Uterus (tissue), 4 donors: ENCODE data around the gene INPP4A. TPM values are rescaled to one million over a fixed set of nuclear protein-coding genes. Genes with fewer than 3 reads are reported as not detected.

Source experiments
- DNase-seq, 2 donors: peaks; one replicate each; pipeline ENCODE4 v3.0.0-alpha.2; 2019 to 2020
- H3K27ac ChIP-seq, 2 donors: fragments of 200-600 bp; sonication (generic); 1 replicate in 1 of 2; 2 replicates in 1 of 2; pipeline ENCODE4 v1.5.1; 2016 to 2018
- H3K27me3 ChIP-seq, 2 donors: fragments of 200-600 bp; sonication (generic); one replicate each; pipeline ENCODE4 v1.5.1; 2018 to 2019; ENCODE audit warnings: control low read depth in 1 of 2
- H3K36me3 ChIP-seq, 2 donors: fragments of 200-600 bp; sonication (generic); one replicate each; pipeline ENCODE4 v1.5.1; 2019; ENCODE audit warnings: control low read depth in 1 of 2
- H3K4me1 ChIP-seq, 2 donors: fragments of 200-600 bp; sonication (generic); one replicate each; pipeline ENCODE4 v1.5.1; 2018 to 2019; ENCODE audit warnings: control low read depth in 1 of 2
- H3K4me3 ChIP-seq, 2 donors: fragments of 200-600 bp; sonication (generic); 1 replicate in 1 of 2; 2 replicates in 1 of 2; pipeline ENCODE4 v1.5.1; 2018 to 2019; ENCODE audit warnings: mild to moderate bottlenecking in 1 of 2
- H3K9me3 ChIP-seq, 2 donors: fragments of 200-600 bp; sonication (generic); one replicate each; pipeline ENCODE4 v1.5.1; 2019; ENCODE audit warnings: control low read depth in 1 of 2
- CTCF ChIP-seq, 4 experiments: fragments of 200-600 bp in 2 of 4; fragments of 450-650 bp in 2 of 4; sonication (generic) in 2 of 4; IDR thresholded peaks; one replicate each; pipeline ENCODE4 v1.5.1; 2016 to 2019; ENCODE audit warnings: antibody characterized with exemption in 4 of 4, mild to moderate bottlenecking in 2 of 4, moderate library complexity in 1 of 4
- POLR2A ChIP-seq, 2 donors: fragments of 450-650 bp; IDR thresholded peaks; one replicate each; pipeline ENCODE4 v1.6.1; 2016; ENCODE audit warnings: antibody characterized with exemption in 2 of 2, mild to moderate bottlenecking in 1 of 2, moderate library complexity in 1 of 2
- intact Hi-C: fragments of 100-400 bp; cut with DNase I; formaldehyde crosslinking; loops from one replicate; pipeline ENCODE4 v1.15.1; 2023; ENCODE audit warnings: low total_unique reads
- total RNA-seq, 4 donors: library from RNA; depleted of rRNA in 3 of 4; stranded (reverse); fragments of >200 nt in 3 of 4; gene quantifications; one replicate each; pipeline versions ENCODE4 v1.1.0 to v1.2.4, GENCODE V29; 2014 to 2023
- donor health status: DM: yes; HTN: yes; CAD: no.

The INPP4A gene
- total RNA-seq, 4 donors from 2014 or later = 8.7 to 40.2 (median 35.2) TPM

- no peak for TF ChIP-seq POLR2A (IDR thresholded peaks at IDR 0.05)
- Histone ChIP-seq H3K27ac (no peak overlapping the region), H3K27me3 (no peaks in the 10 kb centered on the region), H3K9me3 (no peaks in the 10 kb centered on the region), H3K36me3 (no peaks in the 10 kb centered on the region), H3K4me1 (no peaks in the 10 kb centered on the region), H3K4me3 (no peak overlapping the region)
- intact Hi-C loops = no loop called here
- DNase-seq = no peak
Measured at GRCh38 chr2:98458207-98458606, 13.5 kb downstream of the INPP4A start.

- DNase-seq = no peak
- H3K36me3 ChIP-seq = no peaks in the 10 kb centered on the region
- intact Hi-C loops = no loop called here
- TF ChIP-seq CTCF (IDR thresholded peaks at IDR 0.05) (no peak), POLR2A (IDR thresholded peaks at IDR 0.05) (no peak)
- H3K9me3 ChIP-seq = no peaks in the 10 kb centered on the region
- H3K27me3 ChIP-seq = no peaks in the 10 kb centered on the region
- no peak overlapping the region for H3K27ac ChIP-seq
- no peak overlapping the region for H3K4me3 ChIP-seq
- H3K4me1 ChIP-seq = no peaks in the 10 kb centered on the region
Measured at GRCh38 chr2:98458667-98459380, 14.2 kb downstream of the INPP4A start.

- Histone ChIP-seq H3K27me3 (no peaks in the 10 kb centered on the region), H3K4me3 (no peak overlapping the region), H3K36me3 (no peaks in the 10 kb centered on the region), H3K27ac (no peak overlapping the region), H3K9me3 (no peaks in the 10 kb centered on the region), H3K4me1 (no peaks in the 10 kb centered on the region)
- DNase-seq = no peak
- intact Hi-C loops = no loop called here
- TF ChIP-seq POLR2A (IDR thresholded peaks at IDR 0.05) = no peak
- no peak for TF ChIP-seq CTCF (IDR thresholded peaks at IDR 0.05)
Measured at GRCh38 chr2:98459496-98460175, 15.0 kb downstream of the INPP4A start.

GRCh38 chr2:98460573-98461497 is 16.2 kb downstream of the INPP4A start:
- TF ChIP-seq CTCF (IDR thresholded peaks at IDR 0.05) (no peak), POLR2A (IDR thresholded peaks at IDR 0.05) (no peak)
- no peak for DNase-seq
- intact Hi-C loops = no loop called here
- Histone ChIP-seq H3K27me3 (no peaks in the 10 kb centered on the region), H3K9me3 (no peaks in the 10 kb centered on the region), H3K36me3 (no peaks in the 10 kb centered on the region), H3K4me3 (no peak overlapping the region), H3K27ac (no peak overlapping the region), H3K4me1 (no peaks in the 10 kb centered on the region)

- TF ChIP-seq CTCF (IDR thresholded peaks at IDR 0.05) = no peak
- no peak for TF ChIP-seq POLR2A (IDR thresholded peaks at IDR 0.05)
- H3K9me3 ChIP-seq = no peaks in the 10 kb centered on the region
- DNase-seq = peak in 1 of 2 donors; percentile 24
- H3K27me3 ChIP-seq = no peaks in the 10 kb centered on the region
- H3K4me1 ChIP-seq = no peaks in the 10 kb centered on the region
- H3K27ac ChIP-seq = no peak overlapping the region
- intact Hi-C loops = no loop called here
- no peak overlapping the region for H3K4me3 ChIP-seq
- no peaks in the 10 kb centered on the region for H3K36me3 ChIP-seq
Measured at GRCh38 chr2:98461498-98462049, 16.9 kb downstream of the INPP4A start.
